Measurements from ENCODE around the gene MAPKAP1. TPM values are rescaled to one million over a fixed set of nuclear protein-coding genes. Genes with fewer than 3 reads are reported as not detected.

The MAPKAP1 gene
- total RNA-seq, 4 donors from 2014 or later = 57.6 to 70.2 (median 68.7) TPM

GRCh38 chr9:125416517-125416916 lies 290.5 kb downstream of the MAPKAP1 start:
- 88% methylated on average over 8 of the region's 8 CpGs for WGBS
- no peak for DNase-seq (ENCODE audit: low spot score in 2 of 2)
- Histone ChIP-seq H3K27me3 (no peaks in the 10 kb centered on the region), H3K36me3 (no peaks in the 10 kb centered on the region), H3K9me3 (no peaks in the 10 kb centered on the region), H3K4me1 (no peaks in the 10 kb centered on the region), H3K4me3 (no peak overlapping the region), H3K27ac (no peak overlapping the region)
- no peak for TF ChIP-seq POLR2AphosphoS5 (IDR thresholded peaks at IDR 0.05)
- no peak for TF ChIP-seq EP300 (IDR thresholded peaks at IDR 0.05)
- TF ChIP-seq CTCF (IDR thresholded peaks at IDR 0.05) = no peak
- no peak for TF ChIP-seq POLR2A (IDR thresholded peaks at IDR 0.05)

GRCh38 chr9:125415583-125416460 lies 291.2 kb downstream of the MAPKAP1 start:
- no peak overlapping the region for H3K27ac ChIP-seq
- H3K27me3 ChIP-seq = peaks cover 4% of the 10 kb centered on the region
- no peaks in the 10 kb centered on the region for H3K9me3 ChIP-seq
- TF ChIP-seq POLR2AphosphoS5 (IDR thresholded peaks at IDR 0.05) (no peak), POLR2A (IDR thresholded peaks at IDR 0.05) (no peak), CTCF (IDR thresholded peaks at IDR 0.05) (no peak), EP300 (IDR thresholded peaks at IDR 0.05) (no peak)
- H3K36me3 ChIP-seq = no peaks in the 10 kb centered on the region
- H3K4me3 ChIP-seq = no peak overlapping the region
- DNase-seq (ENCODE audit: low spot score in 2 of 2) = no peak
- no peaks in the 10 kb centered on the region for H3K4me1 ChIP-seq
- WGBS = 85% methylated on average over 20 of the region's 23 CpGs

- Histone ChIP-seq H3K36me3 (no peaks in the 10 kb centered on the region), H3K27me3 (peaks cover 13% of the 10 kb centered on the region), H3K9me3 (no peaks in the 10 kb centered on the region), H3K4me1 (peaks cover 3% of the 10 kb centered on the region), H3K27ac (no peak overlapping the region), H3K4me3 (no peak overlapping the region)
- 94% methylated on average over 8 of the region's 8 CpGs for WGBS
- TF ChIP-seq CTCF (IDR thresholded peaks at IDR 0.05) = no peak
- TF ChIP-seq EP300 (IDR thresholded peaks at IDR 0.05) = no peak
- no peak for TF ChIP-seq POLR2AphosphoS5 (IDR thresholded peaks at IDR 0.05)
- DNase-seq (ENCODE audit: low spot score in 2 of 2) = no peak
These were observed 293.4 kb downstream of the MAPKAP1 start for GRCh38 chr9:125413579-125413978.

- no peaks in the 10 kb centered on the region for H3K36me3 ChIP-seq
- 74% methylated on average over 10 of the region's 10 CpGs for WGBS
These were observed 294.8 kb downstream of the MAPKAP1 start for GRCh38 chr9:125412166-125412565.

More at GRCh38 chr9:125412166-125412565, 294.8 kb downstream of the MAPKAP1 start:
- Histone ChIP-seq H3K27ac (no peak overlapping the region), H3K4me3 (no peak overlapping the region), H3K4me1 (peaks cover 15% of the 10 kb centered on the region), H3K9me3 (no peaks in the 10 kb centered on the region), H3K27me3 (peaks cover 21% of the 10 kb centered on the region)
- TF ChIP-seq EP300 (IDR thresholded peaks at IDR 0.05) (no peak), POLR2A (IDR thresholded peaks at IDR 0.05) (no peak), POLR2AphosphoS5 (IDR thresholded peaks at IDR 0.05) (no peak), CTCF (IDR thresholded peaks at IDR 0.05) (no peak)
- DNase-seq (ENCODE audit: low spot score in 2 of 2) = no peak

All from suprapubic skin (tissue), 4 donors.